Adrenal gland (tissue), 5 donors: ENCODE measurements around the gene TRIOBP.

Experiments used
- POLR2A ChIP-seq, 2 donors: fragments of 450-650 bp; IDR thresholded peaks; one replicate each; pipeline ENCODE4 v1.6.1; 2017; ENCODE audit warnings: antibody characterized with exemption in 2 of 2, mild to moderate bottlenecking in 2 of 2, moderate library complexity in 1 of 2
- TF ChIP-seq, protein P1 (sequence below), 6 experiments: fragments of 450-650 bp in 4 of 6; fragments of 200-600 bp in 2 of 6; sonication (generic) in 1 of 6; IDR thresholded peaks; 1 replicate in 5 of 6; 2 replicates in 1 of 6; pipeline versions ENCODE4 v1.5.1 to v1.8.0; 2016 to 2021; ENCODE audit warnings: antibody characterized with exemption in 6 of 6, mild to moderate bottlenecking in 2 of 6, moderate library complexity in 1 of 6
- donor health status: DM: no; HTN: no; CAD: no.

DNA sequence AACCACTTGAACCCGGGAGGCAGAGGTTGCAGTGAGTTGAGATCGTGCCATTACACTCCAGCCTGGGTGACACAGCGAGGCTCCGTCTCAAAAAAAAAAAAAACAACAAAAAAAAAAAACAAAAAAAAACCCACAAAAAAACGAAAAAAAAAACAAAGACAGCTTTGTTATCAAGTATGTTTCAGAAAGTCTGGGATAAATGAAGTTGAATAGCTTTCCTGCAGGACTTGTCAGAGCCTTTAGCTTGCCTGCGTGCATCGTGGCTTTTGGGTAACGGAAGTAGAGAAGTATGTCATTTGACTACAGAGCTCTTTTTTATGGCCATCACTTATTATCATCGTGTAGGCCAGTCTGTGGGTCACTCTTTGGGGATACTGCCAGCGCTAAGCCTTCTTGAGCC is 14.6 kb downstream of the TRIOBP start:
- TF ChIP-seq, protein P1, sequence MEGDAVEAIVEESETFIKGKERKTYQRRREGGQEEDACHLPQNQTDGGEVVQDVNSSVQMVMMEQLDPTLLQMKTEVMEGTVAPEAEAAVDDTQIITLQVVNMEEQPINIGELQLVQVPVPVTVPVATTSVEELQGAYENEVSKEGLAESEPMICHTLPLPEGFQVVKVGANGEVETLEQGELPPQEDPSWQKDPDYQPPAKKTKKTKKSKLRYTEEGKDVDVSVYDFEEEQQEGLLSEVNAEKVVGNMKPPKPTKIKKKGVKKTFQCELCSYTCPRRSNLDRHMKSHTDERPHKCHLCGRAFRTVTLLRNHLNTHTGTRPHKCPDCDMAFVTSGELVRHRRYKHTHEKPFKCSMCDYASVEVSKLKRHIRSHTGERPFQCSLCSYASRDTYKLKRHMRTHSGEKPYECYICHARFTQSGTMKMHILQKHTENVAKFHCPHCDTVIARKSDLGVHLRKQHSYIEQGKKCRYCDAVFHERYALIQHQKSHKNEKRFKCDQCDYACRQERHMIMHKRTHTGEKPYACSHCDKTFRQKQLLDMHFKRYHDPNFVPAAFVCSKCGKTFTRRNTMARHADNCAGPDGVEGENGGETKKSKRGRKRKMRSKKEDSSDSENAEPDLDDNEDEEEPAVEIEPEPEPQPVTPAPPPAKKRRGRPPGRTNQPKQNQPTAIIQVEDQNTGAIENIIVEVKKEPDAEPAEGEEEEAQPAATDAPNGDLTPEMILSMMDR (IDR thresholded peaks at IDR 0.05) = no peak
- no peak for TF ChIP-seq POLR2A (IDR thresholded peaks at IDR 0.05)
